HepG2 (cell line): ENCODE measurements around the gene PTPN2. TPM values are rescaled to one million over a fixed set of nuclear protein-coding genes. Genes with fewer than 3 reads are reported as not detected.

Source experiments
- CREB1 ChIP-seq, 2 experiments: fragments of 450-650 bp in 1 of 2; IDR thresholded peaks; 2 replicates each; pipeline ENCODE4 v1.6.1; 2016 to 2017; ENCODE audit warnings: control low read depth in 1 of 2, mild to moderate bottlenecking in 1 of 2, missing compliant biosample characterization in 1 of 2, missing genetic modification characterization in 1 of 2
- HES4 ChIP-seq: sonication (generic); formaldehyde crosslinking; IDR thresholded peaks from 2 replicates; pipeline ENCODE4 v1.9.0; 2021; ENCODE audit warnings: mild to moderate bottlenecking, missing genetic modification reagents, borderline replicate concordance
- HOXA5 ChIP-seq: sonication (generic); formaldehyde crosslinking; IDR thresholded peaks from 2 replicates; pipeline ENCODE4 v1.4.0; 2020; ENCODE audit warnings: missing genetic modification reagents
- MED13 ChIP-seq: sonication (generic); formaldehyde crosslinking; IDR thresholded peaks from 2 replicates; pipeline ENCODE4 v1.5.0; 2020; ENCODE audit warnings: missing genetic modification reagents
- NFE2L2 ChIP-seq: fragments of 150-350 bp; IDR thresholded peaks from 2 replicates; pipeline ENCODE4 v1.6.1; 2014; ENCODE audit warnings: low read length
- PATZ1 ChIP-seq: sonication (generic); formaldehyde crosslinking; IDR thresholded peaks from 2 replicates; pipeline ENCODE4 v1.4.0; 2020; ENCODE audit warnings: missing genetic modification reagents
- PAX8 ChIP-seq: sonication (generic); formaldehyde crosslinking; IDR thresholded peaks from 2 replicates; pipeline ENCODE4 v1.8.0; 2022; ENCODE audit warnings: mild to moderate bottlenecking, missing genetic modification reagents, borderline replicate concordance
- SIX4 ChIP-seq: sonication (generic); formaldehyde crosslinking; IDR thresholded peaks from 2 replicates; pipeline ENCODE4 v1.4.0; 2020; ENCODE audit warnings: missing genetic modification reagents
- ZBTB38 ChIP-seq: sonication (generic); formaldehyde crosslinking; IDR thresholded peaks from 2 replicates; pipeline ENCODE4 v1.5.1; 2020; ENCODE audit warnings: mild to moderate bottlenecking, missing genetic modification reagents
- ZNF737 ChIP-seq: sonication (generic); formaldehyde crosslinking; IDR thresholded peaks from 2 replicates; pipeline ENCODE4 v1.5.0; 2020; ENCODE audit warnings: missing genetic modification reagents, mild to moderate bottlenecking, borderline replicate concordance
- polyA plus RNA-seq, 8 experiments: library from polyadenylated mRNA; depleted of rRNA in 3 of 8; stranded (reverse) in 7 of 8; unstranded in 1 of 8; fragments of >200 nt; fragmentation: Illumina TruSeq in 4 of 8; extraction: Trizol in 4 of 8; gene quantifications; 2 replicates each; pipeline versions ENCODE4 v1.2.1 to v1.2.3, GENCODE V29; 2011 to 2016; ENCODE audit warnings: low read depth in 4 of 8, missing spikeins in 1 of 8, mixed read lengths in 1 of 8; ENCODE audit not compliant: insufficient read depth in 1 of 8
- total RNA-seq, 5 experiments: library from RNA; depleted of rRNA; stranded (reverse); fragments of >200 nt; fragmentation: Illumina TruSeq; extraction: Trizol; gene quantifications; 2 replicates each; pipeline ENCODE4 v1.2.3, GENCODE V29; 2016; ENCODE audit warnings: low read depth in 1 of 5
- TF ChIP-seq, protein P1 (sequence below), 2 experiments: IDR thresholded peaks; 2 replicates each; pipeline ENCODE4 v1.6.1; 2011 to 2012; ENCODE audit warnings: low read length in 2 of 2, borderline replicate concordance in 1 of 2, low read depth in 1 of 2, mild to moderate bottlenecking in 1 of 2, moderate library complexity in 1 of 2
- TF ChIP-seq, protein P2 (sequence below): sonication (generic); formaldehyde crosslinking; IDR thresholded peaks from 2 replicates; pipeline ENCODE4 v1.4.0; 2020; ENCODE audit warnings: missing genetic modification reagents
- TF ChIP-seq, protein P3 (sequence below): sonication (generic); formaldehyde crosslinking; IDR thresholded peaks from 2 replicates; pipeline ENCODE4 v1.4.0; 2020; ENCODE audit warnings: missing genetic modification reagents
- TF ChIP-seq, protein P4 (sequence below): sonication (generic); formaldehyde crosslinking; IDR thresholded peaks from 2 replicates; pipeline ENCODE4 v1.4.0; 2020; ENCODE audit warnings: missing genetic modification reagents
- TF ChIP-seq, protein P5 (sequence below): sonication (generic); formaldehyde crosslinking; IDR thresholded peaks from 2 replicates; pipeline ENCODE4 v1.5.1; 2020; ENCODE audit warnings: missing genetic modification reagents, mild to moderate bottlenecking, borderline replicate concordance

PTPN2 gene
- total and polyA plus RNA-seq, 2 of the 13 experiments (the other 11 are each of a cell fraction or from before 2014, with no cell fraction given), result 24.9 to 41.5 TPM

DNA sequence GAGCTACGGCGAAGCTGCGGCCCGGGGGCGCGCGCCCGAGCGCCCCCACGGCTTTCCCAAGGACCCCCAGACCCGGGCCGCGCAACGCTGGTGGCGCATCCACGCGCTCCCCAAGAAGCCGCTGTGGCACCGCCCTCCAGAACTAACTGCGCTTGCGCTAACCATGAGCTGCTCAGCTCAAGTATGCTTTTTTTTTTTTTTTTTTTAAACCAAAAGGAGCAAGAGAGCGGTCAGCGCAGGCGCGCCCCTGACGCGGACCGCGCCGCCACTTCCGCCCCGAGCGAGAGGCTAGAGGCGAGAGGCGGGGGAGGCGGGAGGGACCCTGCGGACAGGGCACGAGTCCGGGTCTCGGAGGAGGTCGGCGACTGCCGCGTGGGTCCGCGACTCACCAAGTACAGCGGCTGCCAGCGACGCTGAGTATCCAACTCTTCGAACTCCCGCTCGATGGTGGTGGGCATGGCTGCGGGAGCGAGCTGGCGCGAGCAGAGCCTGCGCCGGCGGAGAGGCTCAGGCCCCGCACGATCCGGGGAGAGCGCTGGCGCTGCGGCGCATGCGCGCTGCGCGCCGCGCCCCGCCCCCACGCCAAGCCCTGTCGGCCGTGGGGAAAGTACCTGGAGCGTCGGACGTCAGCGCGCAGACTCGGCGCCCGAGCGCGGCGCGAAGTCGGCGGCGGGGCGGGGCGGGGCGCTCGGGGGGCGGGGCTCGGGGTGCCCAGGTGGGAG, at the start of gene PTPN2 (continued):
- TF ChIP-seq, protein P1, sequence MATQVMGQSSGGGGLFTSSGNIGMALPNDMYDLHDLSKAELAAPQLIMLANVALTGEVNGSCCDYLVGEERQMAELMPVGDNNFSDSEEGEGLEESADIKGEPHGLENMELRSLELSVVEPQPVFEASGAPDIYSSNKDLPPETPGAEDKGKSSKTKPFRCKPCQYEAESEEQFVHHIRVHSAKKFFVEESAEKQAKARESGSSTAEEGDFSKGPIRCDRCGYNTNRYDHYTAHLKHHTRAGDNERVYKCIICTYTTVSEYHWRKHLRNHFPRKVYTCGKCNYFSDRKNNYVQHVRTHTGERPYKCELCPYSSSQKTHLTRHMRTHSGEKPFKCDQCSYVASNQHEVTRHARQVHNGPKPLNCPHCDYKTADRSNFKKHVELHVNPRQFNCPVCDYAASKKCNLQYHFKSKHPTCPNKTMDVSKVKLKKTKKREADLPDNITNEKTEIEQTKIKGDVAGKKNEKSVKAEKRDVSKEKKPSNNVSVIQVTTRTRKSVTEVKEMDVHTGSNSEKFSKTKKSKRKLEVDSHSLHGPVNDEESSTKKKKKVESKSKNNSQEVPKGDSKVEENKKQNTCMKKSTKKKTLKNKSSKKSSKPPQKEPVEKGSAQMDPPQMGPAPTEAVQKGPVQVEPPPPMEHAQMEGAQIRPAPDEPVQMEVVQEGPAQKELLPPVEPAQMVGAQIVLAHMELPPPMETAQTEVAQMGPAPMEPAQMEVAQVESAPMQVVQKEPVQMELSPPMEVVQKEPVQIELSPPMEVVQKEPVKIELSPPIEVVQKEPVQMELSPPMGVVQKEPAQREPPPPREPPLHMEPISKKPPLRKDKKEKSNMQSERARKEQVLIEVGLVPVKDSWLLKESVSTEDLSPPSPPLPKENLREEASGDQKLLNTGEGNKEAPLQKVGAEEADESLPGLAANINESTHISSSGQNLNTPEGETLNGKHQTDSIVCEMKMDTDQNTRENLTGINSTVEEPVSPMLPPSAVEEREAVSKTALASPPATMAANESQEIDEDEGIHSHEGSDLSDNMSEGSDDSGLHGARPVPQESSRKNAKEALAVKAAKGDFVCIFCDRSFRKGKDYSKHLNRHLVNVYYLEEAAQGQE (IDR thresholded peaks at IDR 0.05; ENCODE audit: borderline replicate concordance in 1 of 2, low read depth in 1 of 2, low read length in 2 of 2), result peak in 1 of 2 experiments; percentile 45; a peak in 1 of 4 replicates
- TF ChIP-seq, protein P2, sequence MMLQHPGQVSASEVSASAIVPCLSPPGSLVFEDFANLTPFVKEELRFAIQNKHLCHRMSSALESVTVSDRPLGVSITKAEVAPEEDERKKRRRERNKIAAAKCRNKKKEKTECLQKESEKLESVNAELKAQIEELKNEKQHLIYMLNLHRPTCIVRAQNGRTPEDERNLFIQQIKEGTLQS (CRISPR knock-in tag), result peak; percentile 59; the same call in 1 of the 2 replicates
- TF ChIP-seq HOXA5, result peak; percentile 88
- no peak for TF ChIP-seq NFE2L2
- no peak for TF ChIP-seq ZNF737
- TF ChIP-seq ZBTB38 (CRISPR knock-in tag), result peak; percentile 90
- TF ChIP-seq, protein P3, sequence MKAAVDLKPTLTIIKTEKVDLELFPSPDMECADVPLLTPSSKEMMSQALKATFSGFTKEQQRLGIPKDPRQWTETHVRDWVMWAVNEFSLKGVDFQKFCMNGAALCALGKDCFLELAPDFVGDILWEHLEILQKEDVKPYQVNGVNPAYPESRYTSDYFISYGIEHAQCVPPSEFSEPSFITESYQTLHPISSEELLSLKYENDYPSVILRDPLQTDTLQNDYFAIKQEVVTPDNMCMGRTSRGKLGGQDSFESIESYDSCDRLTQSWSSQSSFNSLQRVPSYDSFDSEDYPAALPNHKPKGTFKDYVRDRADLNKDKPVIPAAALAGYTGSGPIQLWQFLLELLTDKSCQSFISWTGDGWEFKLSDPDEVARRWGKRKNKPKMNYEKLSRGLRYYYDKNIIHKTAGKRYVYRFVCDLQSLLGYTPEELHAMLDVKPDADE (CRISPR knock-in tag), result 0 out of 2 replicates have a peak, but pooled peaks have one; percentile 83
- peak; percentile 59 for TF ChIP-seq PATZ1
- TF ChIP-seq HES4 (CRISPR knock-in tag), result peak; percentile 94; the same call in 1 of the 2 replicates
- no peak for TF ChIP-seq PAX8 (CRISPR knock-in tag)
- TF ChIP-seq, protein P4, sequence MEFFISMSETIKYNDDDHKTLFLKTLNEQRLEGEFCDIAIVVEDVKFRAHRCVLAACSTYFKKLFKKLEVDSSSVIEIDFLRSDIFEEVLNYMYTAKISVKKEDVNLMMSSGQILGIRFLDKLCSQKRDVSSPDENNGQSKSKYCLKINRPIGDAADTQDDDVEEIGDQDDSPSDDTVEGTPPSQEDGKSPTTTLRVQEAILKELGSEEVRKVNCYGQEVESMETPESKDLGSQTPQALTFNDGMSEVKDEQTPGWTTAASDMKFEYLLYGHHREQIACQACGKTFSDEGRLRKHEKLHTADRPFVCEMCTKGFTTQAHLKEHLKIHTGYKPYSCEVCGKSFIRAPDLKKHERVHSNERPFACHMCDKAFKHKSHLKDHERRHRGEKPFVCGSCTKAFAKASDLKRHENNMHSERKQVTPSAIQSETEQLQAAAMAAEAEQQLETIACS (CRISPR knock-in tag), result peak; percentile 47; the same call in 1 of the 2 replicates
- TF ChIP-seq, protein P5, sequence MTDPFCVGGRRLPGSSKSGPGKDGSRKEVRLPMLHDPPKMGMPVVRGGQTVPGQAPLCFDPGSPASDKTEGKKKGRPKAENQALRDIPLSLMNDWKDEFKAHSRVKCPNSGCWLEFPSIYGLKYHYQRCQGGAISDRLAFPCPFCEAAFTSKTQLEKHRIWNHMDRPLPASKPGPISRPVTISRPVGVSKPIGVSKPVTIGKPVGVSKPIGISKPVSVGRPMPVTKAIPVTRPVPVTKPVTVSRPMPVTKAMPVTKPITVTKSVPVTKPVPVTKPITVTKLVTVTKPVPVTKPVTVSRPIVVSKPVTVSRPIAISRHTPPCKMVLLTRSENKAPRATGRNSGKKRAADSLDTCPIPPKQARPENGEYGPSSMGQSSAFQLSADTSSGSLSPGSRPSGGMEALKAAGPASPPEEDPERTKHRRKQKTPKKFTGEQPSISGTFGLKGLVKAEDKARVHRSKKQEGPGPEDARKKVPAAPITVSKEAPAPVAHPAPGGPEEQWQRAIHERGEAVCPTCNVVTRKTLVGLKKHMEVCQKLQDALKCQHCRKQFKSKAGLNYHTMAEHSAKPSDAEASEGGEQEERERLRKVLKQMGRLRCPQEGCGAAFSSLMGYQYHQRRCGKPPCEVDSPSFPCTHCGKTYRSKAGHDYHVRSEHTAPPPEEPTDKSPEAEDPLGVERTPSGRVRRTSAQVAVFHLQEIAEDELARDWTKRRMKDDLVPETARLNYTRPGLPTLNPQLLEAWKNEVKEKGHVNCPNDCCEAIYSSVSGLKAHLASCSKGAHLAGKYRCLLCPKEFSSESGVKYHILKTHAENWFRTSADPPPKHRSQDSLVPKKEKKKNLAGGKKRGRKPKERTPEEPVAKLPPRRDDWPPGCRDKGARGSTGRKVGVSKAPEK (CRISPR knock-in tag), result 0 out of 2 replicates have a peak, but pooled peaks have one; percentile 45
- peak; percentile 82; the same call in 1 of the 2 replicates for TF ChIP-seq MED13 (CRISPR knock-in tag)
- TF ChIP-seq CREB1 (IDR thresholded peaks at IDR 0.05), result 0 out of 2 replicates have a peak, but pooled peaks have one; percentile 40
- TF ChIP-seq CREB1 (CRISPR knock-in tag; IDR thresholded peaks at IDR 0.05), result peak; percentile 79
- TF ChIP-seq SIX4, result no peak
